COLO668 (cell line): Measurements from ENCODE around the gene ADAMTS20.
"Not testable (repeated sequence)": the region's sequence is repeated elsewhere in the genome, so short reads cannot be mapped to it uniquely, and the experiment has no call there.

ENCODE experiments used
- DNase-seq: peaks from one replicate; lab custom pipeline; 2025; ENCODE audit not compliant: unreplicated experiment; lab: John Stamatoyannopoulos, UW

ADAMTS20 gene

GRCh38 chr12:43551971-43552559 lies at the start of gene ADAMTS20:
Gene ADAMTS20 (minus strand): TSS chr12:43552203. CDS start chr12:43551921, 282 bp downstream.
- no peak for DNase-seq

- no peak for DNase-seq
Measured at GRCh38 chr12:43599708-43600107, 47.7 kb upstream of the ADAMTS20 start.

- DNase-seq = no peak
Measured at GRCh38 chr12:43599066-43599465, 47.1 kb upstream of the ADAMTS20 start.

GRCh38 chr12:43590307-43590706 lies 38.3 kb upstream of the ADAMTS20 start:
- no peak for DNase-seq

- DNase-seq = no peak
Measured at GRCh38 chr12:43586646-43587245, 34.7 kb upstream of the ADAMTS20 start.

GRCh38 chr12:43585676-43586075 lies 33.7 kb upstream of the ADAMTS20 start:
- no peak for DNase-seq

GRCh38 chr12:43580601-43581000 lies 28.6 kb upstream of the ADAMTS20 start:
- no peak for DNase-seq

- DNase-seq = no peak
Measured at GRCh38 chr12:43579206-43579605, 27.2 kb upstream of the ADAMTS20 start.

GRCh38 chr12:43578782-43579181 lies 26.8 kb upstream of the ADAMTS20 start:
- DNase-seq = no peak

- DNase-seq = no peak
Measured at GRCh38 chr12:43577381-43577780, 25.4 kb upstream of the ADAMTS20 start.

GRCh38 chr12:43576162-43576561 lies 24.2 kb upstream of the ADAMTS20 start:
- no peak for DNase-seq

- DNase-seq = no peak
Measured at GRCh38 chr12:43571885-43572284, 19.9 kb upstream of the ADAMTS20 start.

GRCh38 chr12:43556057-43556456 lies 4.1 kb upstream of the ADAMTS20 start:
- no peak for DNase-seq

- no peak for DNase-seq
Measured at GRCh38 chr12:43551279-43551970, 578 bp downstream of the ADAMTS20 start.

GRCh38 chr12:43550831-43551271 lies 1.2 kb downstream of the ADAMTS20 start:
- no peak for DNase-seq

- no peak for DNase-seq
Measured at GRCh38 chr12:43544703-43545102, 7.3 kb downstream of the ADAMTS20 start.

- no peak for DNase-seq
Measured at GRCh38 chr12:43540470-43540869, 11.5 kb downstream of the ADAMTS20 start.

- DNase-seq = not testable (repeated sequence)
Measured at GRCh38 chr12:43537675-43538074, 14.3 kb downstream of the ADAMTS20 start.

- DNase-seq = no peak
Measured at GRCh38 chr12:43516045-43516444, 36.0 kb downstream of the ADAMTS20 start.

GRCh38 chr12:43501703-43502102 lies 50.3 kb downstream of the ADAMTS20 start:
- no peak for DNase-seq

GRCh38 chr12:43493261-43493797 lies 58.7 kb downstream of the ADAMTS20 start:
- no peak for DNase-seq
